Measurements from ENCODE around the gene NPTX1.

GRCh38 chr17:80433916-80434666 is 42.3 kb downstream of the NPTX1 start:
- TF ChIP-seq CTCF (IDR thresholded peaks at IDR 0.05) (no peak), POLR2A (IDR thresholded peaks at IDR 0.05) (no peak)

Measured in adrenal gland (tissue), 5 donors.